ENCODE results near the gene L2HGDH. TPM values are rescaled to one million over a fixed set of nuclear protein-coding genes. Genes with fewer than 3 reads are reported as not detected.
A peak's percentile ranks its signal among the peaks of the same experiment; 100 is the strongest.

The L2HGDH gene
- total RNA-seq, 3 donors from 2014 or later, result 3.8 to 6.9 (median 6.3) TPM

DNA sequence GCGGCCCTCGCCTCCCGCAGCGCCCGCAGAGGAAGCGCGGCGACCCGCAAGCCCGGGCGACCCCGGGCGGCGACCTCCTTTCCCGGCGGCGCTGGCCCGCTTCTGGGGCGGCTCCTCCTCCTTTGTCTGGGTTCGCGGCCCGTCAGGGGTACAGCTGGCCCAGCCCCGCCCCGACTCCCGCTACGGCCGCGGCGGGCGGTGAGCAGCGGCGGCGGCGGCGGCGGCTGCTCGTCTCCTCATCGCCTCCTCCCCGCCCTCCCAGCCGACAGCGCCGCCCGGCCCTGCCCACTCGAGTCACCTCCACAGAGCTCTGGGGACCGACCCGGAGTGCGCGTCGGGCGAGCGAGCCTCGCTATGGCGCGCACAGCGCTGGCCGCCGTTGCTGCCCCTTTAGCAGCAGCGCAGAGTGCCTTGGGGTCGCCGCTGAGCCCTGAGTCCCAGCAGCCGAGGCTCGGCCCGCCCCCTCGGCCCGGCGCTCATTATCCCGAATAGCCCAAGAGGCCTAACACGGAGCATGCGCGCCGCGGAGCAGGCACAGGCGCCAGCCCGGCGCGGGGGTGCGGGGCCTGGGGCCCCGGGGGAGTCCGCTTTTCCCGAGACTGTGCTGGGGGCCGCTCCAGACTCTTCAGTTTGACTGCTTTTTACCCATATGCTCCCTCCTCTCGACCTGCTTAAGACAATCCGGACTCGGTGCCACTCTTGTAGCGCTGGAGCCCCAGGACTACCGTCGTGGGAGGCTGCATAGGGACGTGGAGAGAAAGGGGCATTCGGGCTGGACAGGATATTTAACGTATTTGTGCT is 80.4 kb downstream of the L2HGDH start, which contains the start of gene SOS2:
SOS2 (minus strand) TSS at position 104 of the 801 bp plus-strand sequence. CDS start 295 bp downstream, outside the sequence.
- intact Hi-C loops (cut with DNase I; ENCODE audit: low total_unique reads), result no loop called here
- no peaks in the 10 kb centered on the region for H3K4me1 ChIP-seq
- peak; percentile 80 to 83 for DNase-seq (ENCODE audit: low spot score in 2 of 2)

DNA sequence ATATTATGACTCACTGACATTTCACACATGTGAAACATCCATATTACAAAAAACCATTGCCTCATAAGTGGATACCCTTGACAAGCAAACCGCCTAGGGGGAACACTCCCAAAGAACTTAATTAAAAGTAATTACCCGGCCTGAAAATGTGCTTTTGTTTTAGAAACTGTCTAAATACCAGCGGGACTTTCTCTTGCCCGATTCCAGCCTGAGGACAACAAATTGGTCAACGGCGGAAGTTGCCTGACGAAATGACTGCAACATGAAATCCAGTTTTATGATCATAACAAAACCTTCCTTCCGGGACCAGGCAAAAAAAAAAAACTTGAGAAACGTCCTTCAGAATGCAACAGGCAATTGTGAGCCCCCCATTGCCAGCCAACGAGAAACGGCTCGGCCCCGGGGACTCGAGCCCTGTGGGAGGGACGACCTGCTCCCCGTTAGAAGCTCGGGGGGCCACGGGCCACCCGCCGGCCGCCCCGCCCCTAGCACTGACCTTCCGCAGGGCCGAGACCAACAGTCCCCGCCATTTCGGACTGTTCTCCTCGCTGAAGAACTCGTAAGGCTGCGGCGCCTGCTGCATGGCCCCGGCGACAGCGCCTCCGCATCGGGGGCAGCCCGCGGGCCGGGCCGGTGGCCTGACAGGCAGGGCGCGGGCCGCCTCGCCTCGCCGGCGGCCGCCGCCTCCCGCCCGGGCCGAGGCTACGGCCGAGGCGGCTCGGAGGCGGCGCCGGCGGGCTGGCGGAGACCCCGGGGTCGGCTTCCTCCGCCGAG is 81.1 kb downstream of the L2HGDH start:
- TF ChIP-seq POLR2A (IDR thresholded peaks at IDR 0.05), result no peak
- TF ChIP-seq POLR2AphosphoS5 (IDR thresholded peaks at IDR 0.05), result peak in 2 of 3 donors; percentile 16 to 36
- DNase-seq (ENCODE audit: low spot score in 2 of 2), result peak; percentile 52 to 64
- Histone ChIP-seq H3K36me3 (no peaks in the 10 kb centered on the region), H3K4me3 (peak overlapping the region; percentile 79 to 88 (median 87)), H3K27me3 (no peaks in the 10 kb centered on the region), H3K4me1 (peaks cover 0 to 1% of the 10 kb centered on the region in 2 donors), H3K27ac (peak overlapping the region; percentile 96 to 99), H3K9me3 (no peaks in the 10 kb centered on the region)
- intact Hi-C loops (cut with DNase I; ENCODE audit: low total_unique reads), result no loop called here

More for the DNA sequence above, 80.4 kb downstream of the L2HGDH start, which contains the start of gene SOS2:
- Histone ChIP-seq H3K9me3 (no peaks in the 10 kb centered on the region), H3K27ac (peak within 1 kb of the TSS; percentile 96 to 99), H3K4me3 (peak within 1 kb of the TSS; percentile 79 to 88 (median 87)), H3K27me3 (no peaks in the 10 kb centered on the region), H3K36me3 (no peaks in the 10 kb centered on the region)
- TF ChIP-seq POLR2AphosphoS5 (IDR thresholded peaks at IDR 0.05) (peak; percentile 53 to 73 (median 65)), POLR2A (IDR thresholded peaks at IDR 0.05) (no peak)
- TF ChIP-seq, protein P1, sequence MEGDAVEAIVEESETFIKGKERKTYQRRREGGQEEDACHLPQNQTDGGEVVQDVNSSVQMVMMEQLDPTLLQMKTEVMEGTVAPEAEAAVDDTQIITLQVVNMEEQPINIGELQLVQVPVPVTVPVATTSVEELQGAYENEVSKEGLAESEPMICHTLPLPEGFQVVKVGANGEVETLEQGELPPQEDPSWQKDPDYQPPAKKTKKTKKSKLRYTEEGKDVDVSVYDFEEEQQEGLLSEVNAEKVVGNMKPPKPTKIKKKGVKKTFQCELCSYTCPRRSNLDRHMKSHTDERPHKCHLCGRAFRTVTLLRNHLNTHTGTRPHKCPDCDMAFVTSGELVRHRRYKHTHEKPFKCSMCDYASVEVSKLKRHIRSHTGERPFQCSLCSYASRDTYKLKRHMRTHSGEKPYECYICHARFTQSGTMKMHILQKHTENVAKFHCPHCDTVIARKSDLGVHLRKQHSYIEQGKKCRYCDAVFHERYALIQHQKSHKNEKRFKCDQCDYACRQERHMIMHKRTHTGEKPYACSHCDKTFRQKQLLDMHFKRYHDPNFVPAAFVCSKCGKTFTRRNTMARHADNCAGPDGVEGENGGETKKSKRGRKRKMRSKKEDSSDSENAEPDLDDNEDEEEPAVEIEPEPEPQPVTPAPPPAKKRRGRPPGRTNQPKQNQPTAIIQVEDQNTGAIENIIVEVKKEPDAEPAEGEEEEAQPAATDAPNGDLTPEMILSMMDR (IDR thresholded peaks at IDR 0.05), result peak in 1 of 3 donors; percentile 7

DNA sequence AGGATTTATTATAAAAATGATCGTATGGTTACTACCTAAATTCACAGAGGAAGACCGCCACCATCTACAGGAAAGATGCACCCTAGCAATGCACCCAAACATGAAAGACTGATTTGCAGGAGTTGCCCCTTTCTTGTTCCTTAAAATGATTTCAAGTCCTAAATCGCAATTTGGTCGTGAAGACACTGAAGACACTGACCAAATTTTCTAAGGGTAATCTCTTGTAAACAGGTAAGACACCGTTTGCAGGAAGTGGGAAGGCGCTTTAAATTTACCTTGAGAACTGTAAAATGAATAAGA is 81.7 kb downstream of the L2HGDH start:
- TF ChIP-seq POLR2AphosphoS5 (IDR thresholded peaks at IDR 0.05) (no peak), POLR2A (IDR thresholded peaks at IDR 0.05) (no peak)
- TF ChIP-seq, protein P1 (IDR thresholded peaks at IDR 0.05), result no peak
- peaks cover 0 to 7% of the 10 kb centered on the region in 2 donors for H3K4me1 ChIP-seq
- peak overlapping the region; percentile 79 to 88 (median 87) for H3K4me3 ChIP-seq
- peak overlapping the region; percentile 96 to 99 for H3K27ac ChIP-seq
- intact Hi-C loops (cut with DNase I; ENCODE audit: low total_unique reads), result no loop called here
- DNase-seq (ENCODE audit: low spot score in 2 of 2), result no peak
- no peaks in the 10 kb centered on the region for H3K36me3 ChIP-seq
- no peaks in the 10 kb centered on the region for H3K9me3 ChIP-seq
- no peaks in the 10 kb centered on the region for H3K27me3 ChIP-seq

DNA sequence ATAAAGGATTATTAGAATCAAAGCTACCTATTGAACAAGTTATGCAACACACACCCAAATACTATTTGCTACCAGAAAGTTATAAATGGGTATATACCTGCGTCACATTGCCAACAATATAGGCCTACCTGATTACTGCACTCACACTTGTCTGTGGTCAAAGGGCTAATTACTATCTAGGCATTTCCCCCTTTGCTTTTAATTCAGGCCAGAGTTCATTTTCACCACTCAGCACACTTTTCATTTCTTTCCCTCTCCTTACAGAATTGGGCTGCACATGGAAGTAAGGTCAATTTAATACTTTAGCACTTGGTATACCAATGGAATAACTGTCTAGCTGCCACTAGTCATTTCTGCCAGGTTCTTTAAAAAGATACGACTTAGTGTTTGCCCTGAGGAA is 82.3 kb downstream of the L2HGDH start:
- H3K4me3 ChIP-seq, result peak overlapping the region; percentile 79 to 88 (median 87)
- intact Hi-C loops (cut with DNase I; ENCODE audit: low total_unique reads), result no loop called here
- TF ChIP-seq, protein P1 (IDR thresholded peaks at IDR 0.05), result no peak
- TF ChIP-seq POLR2AphosphoS5 (IDR thresholded peaks at IDR 0.05) (no peak), POLR2A (IDR thresholded peaks at IDR 0.05) (no peak)

DNA sequence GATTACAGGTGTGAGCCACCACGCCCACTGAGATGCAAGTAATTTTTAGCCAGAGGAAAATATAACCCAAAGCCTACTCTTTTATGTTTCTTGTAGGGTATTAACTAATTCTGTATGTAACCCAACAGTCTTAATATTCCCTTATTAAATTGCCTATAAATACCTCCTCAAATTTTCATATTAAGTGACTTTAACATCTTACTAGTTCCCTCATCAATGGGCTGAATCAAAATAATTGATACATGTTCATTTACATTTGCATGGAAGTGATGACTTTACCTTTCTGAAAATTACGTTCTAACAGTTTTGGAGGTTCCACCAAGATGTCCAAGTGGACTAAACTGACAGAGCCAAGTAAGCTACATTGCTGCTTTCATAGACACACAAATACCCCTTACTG is 83.7 kb downstream of the L2HGDH start:
- intact Hi-C loops (cut with DNase I; ENCODE audit: low total_unique reads), result no loop called here
- H3K4me3 ChIP-seq, result no peak overlapping the region
- DNase-seq (ENCODE audit: low spot score in 2 of 2), result no peak
- TF ChIP-seq, protein P1 (IDR thresholded peaks at IDR 0.05), result no peak
- no peak for TF ChIP-seq POLR2A (IDR thresholded peaks at IDR 0.05)
- TF ChIP-seq POLR2AphosphoS5 (IDR thresholded peaks at IDR 0.05), result no peak
- H3K36me3 ChIP-seq, result no peaks in the 10 kb centered on the region
- H3K9me3 ChIP-seq, result no peaks in the 10 kb centered on the region
- no peaks in the 10 kb centered on the region for H3K27me3 ChIP-seq
- H3K4me1 ChIP-seq, result peaks cover 0 to 9% of the 10 kb centered on the region in 2 donors
- H3K27ac ChIP-seq, result no peak overlapping the region

More for the DNA sequence above, 82.3 kb downstream of the L2HGDH start:
- H3K36me3 ChIP-seq, result no peaks in the 10 kb centered on the region
- no peaks in the 10 kb centered on the region for H3K27me3 ChIP-seq
- DNase-seq (ENCODE audit: low spot score in 2 of 2), result no peak
- peaks cover 0 to 9% of the 10 kb centered on the region in 2 donors for H3K4me1 ChIP-seq
- H3K27ac ChIP-seq, result peak overlapping the region; percentile 60 to 96
- no peaks in the 10 kb centered on the region for H3K9me3 ChIP-seq

Data from breast epithelium (tissue), 4 donors.